M059J (cell line): ENCODE data around the gene HRH3. TPM values are rescaled to one million over a fixed set of nuclear protein-coding genes. Genes with fewer than 3 reads are reported as not detected.

Experiments
- DNase-seq: peaks from one replicate; pipeline ENCODE4 v3.0.0-alpha.2; 2012; ENCODE audit warnings: low read depth
- total RNA-seq: library from RNA; depleted of rRNA; stranded (reverse); fragments of >200 nt; shearing (Covaris generic); gene quantifications from 2 replicates; pipeline ENCODE4 v1.2.3, GENCODE V29; 2014

HRH3 gene
- total RNA-seq, 1 experiment from 2014 or later, result not detected

DNA sequence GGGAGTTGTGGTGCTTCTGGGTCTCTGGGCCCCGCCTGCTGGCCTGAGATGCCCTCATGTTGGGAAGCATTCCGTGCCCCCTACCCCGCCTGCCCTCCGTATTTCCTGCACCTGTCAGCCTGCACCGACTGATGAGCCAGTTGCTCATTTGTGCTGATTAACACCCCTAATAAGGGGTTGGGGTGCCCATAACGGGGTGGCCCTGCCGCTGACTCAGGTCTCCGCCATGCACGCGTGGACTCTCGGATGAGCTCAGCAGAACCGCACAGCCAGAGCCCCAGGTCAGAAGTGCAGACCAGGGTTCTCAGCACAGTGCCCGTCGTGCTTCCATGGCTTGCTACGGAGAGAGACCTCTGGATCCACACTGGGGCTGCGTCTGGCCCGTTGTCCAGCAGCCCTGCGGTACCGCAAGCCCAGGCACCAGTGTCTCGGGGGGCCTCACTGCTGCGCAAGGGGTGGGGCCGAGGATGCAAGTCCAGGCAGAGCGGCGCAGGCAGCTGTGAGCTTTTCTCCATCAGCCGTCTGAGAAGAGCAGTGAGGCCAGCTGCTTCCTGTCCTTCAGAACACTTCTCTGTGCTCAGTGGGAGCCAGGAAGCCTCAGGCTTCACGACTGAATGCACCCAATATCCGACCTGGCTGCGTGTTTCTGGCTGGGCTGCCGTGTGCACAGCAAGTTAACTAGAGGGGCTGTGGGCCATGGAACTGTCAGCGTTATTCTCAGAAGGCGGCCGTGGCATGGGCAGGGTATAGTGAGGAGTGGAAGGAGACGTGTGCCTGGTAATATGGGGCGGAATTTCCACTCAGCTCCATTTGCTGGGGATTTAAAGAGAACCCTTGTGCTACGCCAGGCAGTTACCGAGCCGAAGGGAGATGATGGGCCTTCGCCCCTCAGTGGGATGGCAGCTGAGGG, 18.6 kb downstream of the HRH3 start:
- DNase-seq, result no peak

- no peak for DNase-seq
These were observed 19.4 kb downstream of the HRH3 start for GRCh38 chr20:62200491-62201172.

- DNase-seq, result no peak
These were observed 21.1 kb downstream of the HRH3 start for GRCh38 chr20:62198931-62199330.

DNA sequence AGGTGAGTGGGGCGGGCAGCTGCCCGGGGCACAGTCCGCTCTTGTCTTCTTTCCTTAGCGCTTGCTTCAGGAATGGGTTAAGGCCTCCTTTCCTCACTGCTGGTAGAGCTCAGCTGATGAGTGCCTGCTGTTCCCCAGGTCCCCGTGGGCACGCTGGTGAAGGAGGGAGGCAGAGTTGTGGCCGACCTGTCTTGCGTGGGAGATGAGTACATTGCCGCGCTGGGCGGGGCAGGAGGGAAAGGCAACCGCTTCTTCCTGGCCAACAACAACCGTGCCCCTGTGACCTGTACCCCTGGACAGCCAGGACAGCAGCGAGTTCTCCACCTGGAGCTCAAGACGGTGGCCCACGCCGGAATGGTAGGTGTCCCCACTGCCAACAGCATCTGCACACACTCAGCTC, 21.6 kb downstream of the HRH3 start:
- DNase-seq, result no peak

- DNase-seq, result no peak
These were observed 22.3 kb downstream of the HRH3 start for GRCh38 chr20:62197801-62198200.

DNA sequence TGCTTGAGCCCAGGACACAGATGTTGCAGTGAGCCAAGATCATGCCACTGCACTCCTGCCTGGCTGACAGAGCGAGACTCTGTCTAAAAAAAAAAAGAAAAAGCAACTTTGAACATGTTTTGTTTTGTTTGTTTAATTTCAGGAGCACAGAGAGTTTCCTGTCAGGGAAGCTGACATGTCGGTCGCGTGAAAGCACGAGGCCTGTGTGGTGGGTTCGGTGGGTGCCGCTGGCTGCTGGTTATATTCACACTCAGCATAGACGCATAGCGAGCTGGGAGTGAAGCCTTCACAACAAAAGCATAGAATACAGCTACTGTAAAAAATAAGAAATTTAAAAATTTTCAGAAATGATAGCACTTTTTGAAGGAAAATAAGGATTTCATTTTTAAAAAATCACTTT, 22.8 kb downstream of the HRH3 start:
- no peak for DNase-seq

- no peak for DNase-seq
These were observed 23.8 kb downstream of the HRH3 start for GRCh38 chr20:62196286-62196685.

DNA sequence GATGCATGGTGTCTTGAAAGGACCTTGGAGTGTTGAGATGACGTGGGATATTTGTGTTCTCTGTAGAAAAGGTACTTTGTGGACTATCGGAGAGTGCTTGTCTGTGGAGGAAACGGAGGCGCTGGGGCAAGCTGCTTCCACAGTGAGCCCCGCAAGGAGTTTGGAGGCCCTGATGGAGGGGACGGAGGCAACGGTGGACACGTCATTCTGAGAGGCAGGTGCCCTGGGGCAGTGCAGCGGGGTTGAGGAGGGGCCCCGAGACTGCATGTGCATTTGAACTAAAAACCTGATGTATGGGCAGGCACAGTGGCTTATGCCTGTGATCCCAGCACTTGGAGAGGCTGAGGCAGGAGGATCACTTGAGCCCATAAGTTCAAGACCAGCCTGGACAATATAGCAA, 24.3 kb downstream of the HRH3 start:
- no peak for DNase-seq

- DNase-seq, result no peak
These were observed 25.0 kb downstream of the HRH3 start for GRCh38 chr20:62195075-62195405.

DNA sequence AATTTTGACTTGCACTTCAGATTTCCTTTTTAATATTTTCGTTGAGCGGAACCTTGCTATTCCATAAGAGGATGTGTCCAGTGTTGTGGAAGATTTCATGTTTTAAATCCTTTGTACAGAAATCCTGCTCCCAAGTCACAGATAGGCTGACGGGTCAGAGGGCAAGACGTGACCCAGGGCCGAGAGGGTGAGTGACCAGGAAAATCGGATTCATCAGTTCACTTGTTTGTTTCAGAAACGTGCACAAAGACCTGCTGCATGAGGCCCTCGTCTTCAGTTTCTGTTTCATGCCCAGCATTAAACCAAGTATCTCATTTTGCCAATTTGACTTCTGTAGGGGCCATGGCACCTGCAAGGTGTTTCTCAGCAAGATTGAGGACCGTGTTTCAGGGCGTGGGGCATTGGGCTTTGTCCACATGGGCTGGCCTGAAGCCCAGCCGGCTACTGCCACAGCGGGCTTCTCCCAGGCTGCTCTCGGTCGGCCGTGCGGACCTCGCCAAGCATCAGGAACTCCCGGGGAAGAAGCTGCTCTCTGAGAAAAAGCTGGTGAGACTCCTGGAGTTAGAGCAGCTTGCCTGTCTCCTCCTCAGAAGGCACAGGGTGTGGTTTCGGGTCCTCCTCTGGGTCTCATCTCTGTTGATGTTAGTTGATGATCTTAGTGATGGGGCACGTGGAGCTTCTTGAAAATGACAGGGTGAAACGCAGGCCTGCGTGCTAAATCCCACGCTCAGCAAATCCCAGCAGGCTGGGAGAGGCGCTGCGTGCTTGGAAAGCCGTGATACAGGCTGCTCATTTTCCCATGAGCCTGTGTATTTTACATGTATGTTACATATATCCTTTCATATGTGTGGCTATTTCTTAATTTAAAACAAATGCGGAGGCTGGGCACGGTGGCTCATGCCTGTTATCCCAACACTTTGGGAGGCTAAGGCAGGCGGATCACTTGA, 26.7 kb downstream of the HRH3 start:
- DNase-seq, result no peak

DNA sequence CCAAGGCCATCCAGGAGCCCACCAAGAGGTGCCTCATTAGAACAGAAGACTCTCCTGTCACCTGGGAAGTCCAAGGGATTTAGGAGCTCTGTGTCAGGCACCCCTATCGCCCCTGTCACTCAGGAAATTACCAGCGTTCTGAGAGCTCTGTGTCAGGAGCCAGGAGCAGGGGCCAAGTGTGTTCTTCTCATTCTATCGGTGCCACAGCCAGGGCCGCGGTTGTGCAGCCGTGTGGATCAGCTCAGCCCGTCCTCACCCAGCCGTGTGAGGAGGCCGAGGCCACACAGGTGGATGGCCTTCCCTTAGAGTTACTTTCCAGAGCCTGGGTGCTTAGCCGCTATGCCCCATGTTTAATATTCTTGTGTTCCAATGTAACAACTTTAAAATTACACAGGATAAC, 27.4 kb downstream of the HRH3 start:
- no peak for DNase-seq

- DNase-seq, result no peak
These were observed 28.1 kb downstream of the HRH3 start for GRCh38 chr20:62191781-62192559.

- DNase-seq, result no peak
These were observed 29.3 kb downstream of the HRH3 start for GRCh38 chr20:62190639-62191411.

DNA sequence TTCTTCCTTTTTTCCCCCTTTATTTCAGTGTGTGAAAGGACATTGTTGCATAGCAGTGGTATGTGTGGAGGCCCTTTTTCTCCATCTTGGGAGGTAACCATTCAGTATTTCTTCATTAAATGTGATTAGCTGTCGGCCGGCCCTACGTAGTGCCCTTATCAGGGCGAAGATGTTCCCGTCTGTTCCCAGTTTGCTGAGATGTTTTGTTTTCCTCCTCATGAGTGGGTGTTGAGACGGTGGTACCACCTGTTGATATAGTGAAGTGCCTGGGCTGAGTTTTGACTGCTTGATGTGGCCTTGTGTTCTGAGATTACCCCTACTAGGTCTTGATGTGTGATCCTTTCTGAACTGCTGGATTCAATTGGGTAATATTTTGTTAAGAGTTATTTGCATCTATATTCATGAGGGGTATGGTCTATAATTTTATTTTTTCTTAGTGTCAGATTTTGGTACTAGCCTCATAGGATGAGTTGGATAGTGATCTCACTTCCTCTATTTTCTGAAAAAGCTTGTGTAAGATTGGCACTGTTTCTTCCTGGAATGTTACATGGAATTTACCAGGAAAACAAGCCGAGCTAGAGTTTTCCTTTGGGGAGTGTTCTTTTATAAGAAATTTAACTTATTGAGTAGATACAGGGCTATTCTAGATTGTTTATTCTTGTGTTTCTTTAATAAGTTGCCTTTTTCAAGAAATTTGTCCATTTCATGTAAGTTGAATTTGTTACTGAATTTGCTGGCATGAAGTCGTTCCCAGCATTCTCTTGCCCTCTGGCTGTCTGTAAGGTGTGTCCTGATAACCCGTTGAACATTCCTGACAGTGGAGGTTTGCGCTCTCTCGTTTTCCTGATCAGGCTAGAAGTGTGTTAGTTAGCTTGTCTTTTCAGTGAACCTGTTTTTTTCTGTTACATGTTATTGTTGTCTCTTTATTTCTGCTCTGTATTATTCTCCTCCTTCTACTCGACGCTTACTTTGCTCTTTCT, 32.9 kb downstream of the HRH3 start:
- DNase-seq, result no peak

- DNase-seq, result no peak
These were observed 34.0 kb downstream of the HRH3 start for GRCh38 chr20:62186096-62186426.

- peak; percentile 28 for DNase-seq
These were observed 36.5 kb downstream of the HRH3 start for GRCh38 chr20:62183426-62184142.

DNA sequence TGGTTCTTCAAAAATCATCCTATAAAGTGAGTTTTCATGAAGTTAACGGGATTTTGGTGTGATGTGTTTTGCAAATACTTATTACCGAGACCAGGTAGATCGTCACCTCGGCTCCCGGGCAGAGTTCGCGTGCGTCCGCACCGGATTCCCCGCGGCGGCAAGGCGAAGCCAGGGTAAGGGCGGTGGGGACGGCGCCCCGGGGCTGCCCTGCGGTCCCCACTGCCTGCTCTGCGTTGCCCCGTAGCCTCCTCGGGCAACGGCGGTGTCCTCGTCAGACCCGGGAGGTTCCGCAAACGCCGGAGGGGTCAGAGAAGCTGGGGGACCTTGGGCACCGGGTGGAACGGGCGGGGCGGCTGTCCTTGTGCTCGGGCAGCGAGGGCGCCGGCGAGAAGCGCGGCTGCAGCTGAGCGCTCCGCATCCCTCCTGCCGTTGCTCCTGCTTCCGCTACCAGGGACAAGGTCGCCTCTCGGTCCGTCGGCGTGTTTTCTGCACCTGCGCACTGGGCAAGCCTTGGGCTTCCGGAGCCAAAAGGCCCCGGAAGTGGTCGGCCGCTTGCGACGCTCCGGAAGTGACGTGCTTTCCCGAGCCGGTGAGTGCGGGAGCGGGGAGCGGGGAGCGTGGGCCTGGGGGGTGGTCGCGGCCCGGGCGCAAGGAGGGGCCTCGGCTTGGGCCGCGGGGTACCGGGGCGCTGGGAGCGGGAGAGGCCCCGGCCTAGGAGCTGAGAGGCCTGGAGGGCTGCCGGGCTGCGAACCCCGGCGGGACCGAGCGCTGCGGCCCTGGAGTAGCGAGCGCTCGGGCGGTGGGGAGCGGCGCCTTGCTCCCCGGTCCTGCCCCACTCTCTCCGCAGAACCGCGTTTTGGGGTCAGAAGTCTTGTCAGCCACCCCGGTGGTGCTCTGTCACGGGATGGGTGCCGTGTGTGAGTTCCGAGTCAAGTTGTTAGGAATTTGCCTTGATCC, 37.3 kb downstream of the HRH3 start, which contains the start of gene MTG2:
TSS of gene MTG2 (plus strand) at position 560 of the 957 bp plus-strand sequence. CDS start 10,393 bp downstream, outside the sequence.
- DNase-seq, result peak; percentile 99
